Stimulated activated CD8-positive, alpha-beta memory T cell treated with anti-CD3 and anti-CD28 coated beads, Interleukin-12 subunit alpha, Interleukin-12 subunit beta, amount 100 ng/mL, for 4 hours (primary cell): ENCODE measurements around the gene ACTG1.

ENCODE experiments used
- DNase-seq: peaks from one replicate; pipeline ENCODE4 v3.0.0-alpha.2; 2020; ENCODE audit warnings: low read depth

The ACTG1 gene

GRCh38 chr17:81498953-81499600, 13.5 kb downstream of the ACTG1 start:
- no peak for DNase-seq

DNA sequence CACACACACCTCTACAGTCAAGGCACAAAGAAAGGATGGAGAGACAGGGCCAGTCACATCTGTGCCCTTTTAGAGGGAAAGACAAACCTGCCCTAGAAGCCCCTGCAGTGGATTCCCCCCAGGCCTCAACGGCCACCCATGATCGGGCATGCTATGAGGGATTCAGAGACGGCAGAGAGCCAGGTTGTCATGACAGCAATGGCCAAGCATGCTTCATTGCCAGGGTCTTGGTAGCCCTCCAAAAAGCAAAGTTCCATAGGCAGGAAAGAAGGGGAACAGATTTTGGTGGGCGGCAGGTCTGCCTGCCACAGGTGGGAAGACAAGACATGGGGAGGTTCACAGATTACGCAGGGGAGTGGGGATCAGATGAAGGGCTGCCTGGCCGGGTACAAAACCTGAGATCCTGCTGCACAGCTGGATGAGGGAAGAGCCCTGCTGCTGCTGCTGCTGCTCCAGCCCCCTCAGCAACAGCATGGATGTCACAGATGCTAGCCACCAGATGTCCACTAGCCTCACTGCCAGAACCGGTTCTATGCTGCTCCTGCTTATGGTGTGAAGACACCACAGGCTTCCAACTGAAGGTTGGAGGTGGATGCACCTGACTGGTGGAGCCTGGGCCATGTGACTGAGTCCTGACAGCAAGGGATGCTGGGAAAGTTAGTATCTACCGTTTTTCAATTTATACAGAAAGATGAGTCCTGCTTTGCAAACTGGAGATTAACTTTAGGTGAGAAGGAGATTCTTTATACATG, 17.8 kb downstream of the ACTG1 start:
- DNase-seq, result no peak

GRCh38 chr17:81493198-81494038, 19.2 kb downstream of the ACTG1 start:
- DNase-seq, result no peak

- no peak for DNase-seq
Observed at GRCh38 chr17:81492706-81493105, 19.9 kb downstream of the ACTG1 start.

- no peak for DNase-seq
Observed at GRCh38 chr17:81492202-81492601, 20.4 kb downstream of the ACTG1 start.

DNA sequence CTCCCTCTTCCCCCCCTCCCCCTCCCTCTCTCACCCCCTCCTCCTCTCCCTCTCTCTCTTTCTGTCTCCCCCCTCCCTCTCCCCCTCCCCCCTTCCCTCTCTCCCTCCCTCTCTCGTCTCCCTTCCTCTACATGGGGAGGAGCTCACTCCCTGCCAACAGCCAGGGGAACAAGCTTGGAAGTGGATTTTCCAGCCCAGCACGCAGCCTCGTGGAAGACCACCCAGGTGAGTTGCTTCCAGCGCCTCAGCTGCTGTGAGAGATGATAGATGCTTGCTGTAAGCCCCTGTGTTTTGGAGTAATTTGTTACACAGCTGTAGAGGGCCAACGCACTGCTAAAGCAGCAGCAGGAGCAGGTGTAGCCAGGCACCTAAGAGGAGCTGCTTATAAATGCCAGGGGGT, 20.8 kb downstream of the ACTG1 start:
- no peak for DNase-seq

GRCh38 chr17:81491181-81491581, 21.4 kb downstream of the ACTG1 start:
- DNase-seq, result no peak

- no peak for DNase-seq
Observed at GRCh38 chr17:81489998-81490992, 22.3 kb downstream of the ACTG1 start.

DNA sequence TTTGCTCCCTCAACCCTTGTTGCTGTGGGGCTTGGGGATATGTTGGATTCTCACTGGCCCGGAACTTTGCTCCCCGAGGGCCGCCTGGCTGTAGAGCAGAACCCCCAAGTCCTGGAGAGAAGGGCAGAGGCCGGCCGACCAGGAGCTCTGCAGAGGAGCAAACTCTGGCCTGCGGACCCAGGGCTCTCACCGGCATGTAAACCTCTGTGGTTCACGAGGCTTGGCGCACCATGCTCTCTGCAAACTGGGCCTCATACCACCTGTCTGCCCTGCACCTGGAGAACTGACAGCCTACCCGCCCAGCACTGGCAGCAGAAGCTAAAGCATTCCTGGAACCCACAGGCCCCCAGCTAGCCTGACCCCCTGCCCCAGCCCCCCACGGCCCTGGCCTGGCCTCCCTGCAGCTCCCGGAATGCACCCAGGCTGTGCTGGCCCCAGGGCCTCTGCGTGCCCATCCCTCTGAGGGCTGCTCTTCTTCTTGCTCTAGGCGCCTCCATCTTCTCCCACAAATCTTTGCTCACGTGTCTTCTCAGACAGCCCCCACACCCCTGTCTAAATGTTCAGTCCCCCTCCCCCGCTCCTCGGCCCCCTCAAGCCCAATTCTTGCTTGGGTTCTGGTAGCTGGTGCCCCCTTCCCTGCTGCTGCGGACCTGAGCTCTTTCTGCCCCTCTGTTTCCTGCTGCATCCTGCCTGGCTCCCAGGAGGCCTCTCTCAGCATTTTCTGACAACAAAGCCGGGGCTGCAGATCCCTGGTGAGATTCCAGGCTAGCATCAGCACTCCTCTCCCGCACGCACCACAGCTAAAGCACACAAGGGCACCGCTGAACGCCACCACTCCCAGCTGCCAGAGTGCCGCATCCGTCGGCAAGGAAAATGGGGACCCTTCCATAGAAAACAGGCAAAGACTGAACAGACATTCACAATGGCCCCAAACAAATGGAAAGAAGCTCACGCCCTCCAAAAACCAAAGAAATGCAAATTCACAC, 23.3 kb downstream of the ACTG1 start:
- no peak for DNase-seq

DNA sequence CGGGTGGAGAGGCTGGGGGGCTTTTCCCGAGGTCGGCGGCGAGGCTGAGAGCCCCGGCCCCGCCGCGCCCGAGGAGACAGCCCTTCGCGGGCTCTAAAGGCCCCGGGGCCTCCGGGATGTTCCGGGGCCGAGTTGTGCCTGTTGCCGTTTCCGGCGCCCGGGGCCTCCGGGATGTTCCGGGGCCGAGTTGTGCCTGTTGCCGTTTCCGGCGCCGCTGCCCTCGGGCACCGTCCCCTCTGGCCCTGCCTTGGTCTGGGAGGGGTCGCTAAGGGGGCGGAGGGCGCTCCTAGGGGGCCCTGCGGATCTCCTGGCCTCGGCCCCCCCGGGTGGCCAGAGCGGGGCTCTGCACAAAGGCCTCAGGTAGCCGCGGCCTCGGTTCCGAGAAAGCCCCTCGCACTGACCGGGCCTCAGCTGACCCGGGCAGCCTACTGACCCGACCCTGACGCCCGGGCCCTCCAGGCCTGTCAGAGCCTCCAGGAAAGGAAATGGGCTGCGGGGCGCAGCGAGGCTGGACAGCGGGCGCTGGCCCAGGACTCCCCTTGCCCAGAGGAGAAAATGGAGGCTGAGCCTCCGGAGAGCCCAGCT, 24.2 kb downstream of the ACTG1 start:
- DNase-seq, result no peak

DNA sequence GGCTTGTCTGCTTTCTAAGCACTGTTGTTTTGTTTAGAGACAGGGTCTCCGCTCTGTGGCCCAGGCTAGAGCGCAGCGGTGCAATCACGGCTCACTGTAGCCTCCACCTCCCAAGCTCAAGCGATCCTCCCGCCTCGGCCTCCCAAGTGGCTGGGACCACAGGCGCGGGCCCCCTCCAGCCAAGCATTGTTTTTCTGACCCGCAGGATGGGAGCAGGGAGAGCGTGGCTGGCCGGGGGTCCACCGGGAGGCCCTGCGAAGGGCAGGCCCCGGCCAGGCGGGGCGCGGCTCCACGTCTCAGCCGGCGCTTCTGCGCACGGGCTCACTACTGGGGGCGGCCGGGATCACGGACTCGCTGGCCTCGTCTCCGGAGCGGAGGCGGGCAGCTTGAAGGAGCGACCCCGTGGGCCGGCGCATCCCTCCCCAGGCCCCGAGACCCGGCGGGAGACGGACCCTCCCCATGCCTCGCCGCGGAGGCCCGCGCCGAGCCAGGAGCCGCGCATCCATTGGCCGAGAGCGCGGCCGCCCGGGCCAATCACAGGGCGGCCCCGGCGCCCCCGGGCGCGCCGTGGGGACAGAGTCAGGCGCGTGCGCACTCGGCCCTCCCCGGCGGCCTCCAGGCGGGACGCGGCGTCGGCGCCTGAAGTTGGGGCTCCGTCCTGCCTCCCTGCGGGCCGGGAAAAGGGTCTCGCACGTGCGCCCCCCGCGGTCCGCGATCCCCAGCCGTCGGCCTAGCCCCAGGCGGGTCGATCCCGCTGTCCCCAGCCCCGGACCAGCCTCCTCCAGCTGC, 24.9 kb downstream of the ACTG1 start:
- DNase-seq, result peak; percentile 68

DNA sequence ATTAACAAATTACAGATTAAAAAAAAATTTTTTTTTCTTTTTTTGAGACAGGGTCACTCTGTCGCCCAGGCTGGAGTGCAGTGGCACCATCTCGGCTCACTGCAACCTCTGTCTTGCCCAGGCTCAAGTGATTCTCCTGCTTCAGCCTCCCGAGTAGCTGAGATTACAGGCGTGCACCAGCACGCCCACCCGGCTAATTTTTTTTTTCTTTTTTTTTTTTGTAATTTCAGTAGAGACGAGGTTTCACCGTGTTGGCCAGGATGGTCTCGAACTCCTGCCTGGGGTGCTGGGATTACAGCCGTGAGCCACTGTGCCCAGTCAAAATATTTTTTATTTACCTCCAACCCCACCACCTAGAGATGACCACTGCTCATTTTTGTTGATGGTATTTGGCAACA, 25.5 kb downstream of the ACTG1 start:
- DNase-seq, result no peak

DNA sequence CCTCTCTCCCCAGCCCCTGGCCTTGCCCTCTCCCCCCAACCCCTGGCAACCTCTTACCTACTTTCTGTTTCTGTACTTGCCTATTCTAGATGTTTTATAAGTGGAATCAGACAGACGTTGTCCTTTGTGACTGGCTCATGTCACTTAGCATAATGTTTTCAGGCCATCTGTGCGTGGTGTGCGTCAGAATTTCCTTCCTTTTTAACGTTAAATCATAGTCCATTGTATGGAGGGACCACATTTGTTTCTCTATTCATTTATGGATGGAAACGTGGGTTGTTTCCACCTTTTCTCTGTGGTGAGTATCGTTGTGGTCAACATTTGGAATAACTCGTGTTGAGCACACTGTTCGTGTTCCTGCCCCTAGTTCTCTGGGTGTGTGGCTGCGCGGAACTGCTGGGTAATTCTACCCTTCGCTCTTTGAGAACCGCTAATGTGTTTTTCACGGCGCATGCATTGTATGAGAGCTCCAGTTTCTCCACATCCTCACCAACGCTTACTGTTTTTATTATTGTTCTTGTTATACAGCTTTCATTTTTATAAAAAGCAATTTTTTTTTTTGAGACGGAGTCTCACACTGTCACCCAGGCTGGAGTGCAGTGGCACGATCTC, 26.3 kb downstream of the ACTG1 start:
- no peak for DNase-seq

DNA sequence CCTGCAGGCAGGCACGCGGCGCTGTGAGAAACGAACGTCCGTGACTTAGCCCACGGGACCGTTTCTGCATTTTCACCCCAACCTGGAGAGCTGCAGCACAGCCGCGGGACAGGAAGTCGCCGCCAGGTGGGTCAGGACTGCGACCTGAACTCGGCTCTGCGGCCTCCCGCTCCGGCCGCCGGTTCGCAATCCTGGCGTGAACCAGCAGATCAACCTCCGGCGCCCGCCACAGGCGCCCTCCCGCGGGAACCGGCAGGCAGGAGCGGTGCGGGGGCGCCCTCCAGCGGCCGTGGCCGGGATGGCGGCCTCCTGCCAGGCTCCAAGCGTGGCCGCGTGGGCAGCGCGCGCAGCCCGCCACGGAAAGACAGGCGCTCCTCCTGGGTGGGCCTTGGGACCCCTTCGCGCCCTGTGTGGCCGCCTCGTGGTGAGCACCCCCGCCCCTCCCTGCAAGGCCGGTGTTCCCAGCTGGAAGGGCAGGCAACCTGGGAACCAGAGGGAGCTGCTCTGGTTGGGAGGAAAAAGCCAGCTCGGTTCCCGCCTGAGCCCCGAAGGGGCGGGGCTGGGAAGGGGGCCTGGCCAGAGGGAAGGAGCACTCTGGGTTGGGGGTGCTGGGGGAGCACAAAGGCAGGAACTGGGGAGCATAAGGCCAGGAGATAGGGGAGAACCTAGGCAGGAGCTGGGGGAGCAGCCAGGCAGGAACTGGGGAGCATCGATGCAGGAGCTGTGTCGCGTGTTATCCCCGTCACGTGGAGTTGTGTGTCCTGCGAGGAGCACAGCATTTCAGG, 28.2 kb downstream of the ACTG1 start:
- DNase-seq, result peak; percentile 82

DNA sequence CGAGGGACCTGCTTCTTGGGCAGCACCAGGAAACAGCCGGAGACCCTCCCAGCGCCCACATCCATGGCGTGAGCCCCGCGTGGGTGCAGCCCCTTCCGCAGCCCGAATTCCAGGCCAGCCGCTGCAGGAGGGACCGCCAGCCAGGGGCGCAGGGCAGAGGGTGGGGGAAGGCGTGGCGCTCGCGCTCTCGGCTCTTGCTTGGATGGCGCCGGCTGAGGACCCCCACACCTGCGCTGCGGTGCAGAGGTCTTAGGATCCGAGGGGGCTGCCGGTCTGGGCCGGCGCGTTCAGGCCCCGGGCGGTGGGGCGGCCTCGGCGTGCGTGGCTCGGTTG, 28.8 kb downstream of the ACTG1 start:
- no peak for DNase-seq

DNA sequence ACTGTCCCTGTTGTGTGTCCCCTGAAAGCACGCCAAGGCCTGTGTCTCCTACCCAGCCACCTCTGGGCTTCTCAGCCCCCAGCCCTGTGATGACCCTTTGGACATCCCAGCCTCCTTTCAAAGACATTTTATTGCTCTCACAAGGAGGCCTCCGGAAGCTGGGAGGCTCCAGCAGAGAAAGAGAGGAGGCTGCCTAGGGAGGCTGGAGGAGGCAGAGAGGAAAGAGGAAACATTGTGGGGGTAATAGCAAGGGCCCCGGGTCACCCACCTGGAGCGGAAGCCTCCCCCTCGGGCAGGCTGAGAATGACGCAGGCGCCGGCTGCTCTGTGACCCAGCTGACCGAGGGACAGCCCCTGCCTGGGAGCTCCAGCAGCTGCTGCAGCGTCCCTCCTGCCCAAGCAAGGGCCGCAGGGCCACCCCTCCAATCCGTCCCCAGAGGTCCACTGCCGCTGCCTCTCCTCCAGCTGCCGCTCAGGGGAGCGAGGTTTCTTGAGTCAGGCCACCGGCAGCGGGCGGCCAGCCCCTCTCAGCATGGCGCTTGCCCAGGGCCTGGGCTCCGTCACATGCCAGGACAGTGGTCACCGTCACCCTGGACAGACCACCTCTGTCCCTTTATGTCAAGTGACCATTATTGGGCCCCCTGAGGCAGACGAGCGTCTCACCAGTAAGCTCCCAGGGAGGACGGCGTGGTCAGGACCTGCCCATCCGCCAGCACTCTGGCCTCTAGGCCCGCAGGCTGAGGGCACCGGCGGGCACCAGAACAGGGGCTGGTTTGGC, 29.3 kb downstream of the ACTG1 start:
- DNase-seq, result no peak

DNA sequence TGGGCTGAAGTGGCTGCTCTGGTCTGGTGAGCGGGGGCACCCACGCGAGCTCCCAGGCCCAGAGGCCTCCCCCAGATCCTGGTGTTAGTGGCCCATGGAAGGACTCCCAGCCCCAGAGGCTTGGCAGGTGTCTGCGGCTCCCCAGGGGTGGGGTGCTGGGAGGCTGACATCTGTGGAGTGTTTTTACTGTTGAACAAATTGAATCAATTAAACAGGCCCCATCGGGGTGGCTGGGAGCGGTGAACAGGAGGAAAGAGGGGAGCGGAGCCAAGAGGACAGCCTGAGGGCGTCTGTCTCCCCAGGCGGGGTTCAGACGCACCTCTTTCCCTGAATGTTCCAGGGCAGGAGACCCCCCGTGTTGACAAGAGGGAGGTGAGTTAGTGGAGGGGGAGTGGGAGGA, 29.9 kb downstream of the ACTG1 start:
- DNase-seq, result no peak
